Frontal cortex (tissue), 4 donors: ENCODE results near the gene MRPL4. TPM values are rescaled to one million over a fixed set of nuclear protein-coding genes. Genes with fewer than 3 reads are reported as not detected.
A peak's percentile ranks its signal among the peaks of the same experiment; 100 is the strongest.
"Not testable (repeated sequence)": the region's sequence is repeated elsewhere in the genome, so short reads cannot be mapped to it uniquely, and the experiment has no call there.

ENCODE experiments used
- DNase-seq, 2 donors: peaks; one replicate each; pipeline ENCODE4 v3.0.0; 2012; ENCODE audit warnings: low spot score in 2 of 2
- FAIRE-seq: peaks from 2 replicates; lab custom pipeline; 2012; peaks lifted over from hg19 to GRCh38; lab: Jason Lieb, UNC
- total RNA-seq: library from RNA; depleted of rRNA; stranded (reverse); fragments of >200 nt; gene quantifications from one replicate; pipeline ENCODE4 v1.2.3, GENCODE V29; 2014
- donor health status: control.
- donor health status: control.
- donor health status: control.

The MRPL4 gene
- total RNA-seq, 1 donor from 2014 or later, result 10.2 TPM

GRCh38 chr19:10228393-10228792, 23.6 kb upstream of the MRPL4 start:
- DNase-seq (no peak), FAIRE-seq (no peak)

GRCh38 chr19:10228920-10229319, 23.1 kb upstream of the MRPL4 start:
- no peak for FAIRE-seq

GRCh38 chr19:10230173-10230860, 21.7 kb upstream of the MRPL4 start:
- DNase-seq (peak; percentile 41 to 64), FAIRE-seq (no peak)

More at GRCh38 chr19:10228920-10229319, 23.1 kb upstream of the MRPL4 start:
- peak in 1 of 2 donors; percentile 52 for DNase-seq

- FAIRE-seq, result no peak
- DNase-seq, result peak; percentile 73 to 79
Observed at GRCh38 chr19:10230861-10231611, 21.0 kb upstream of the MRPL4 start, which contains the start of gene S1PR2. S1PR2 (minus strand) TSS chr19:10231331; CDS start chr19:10224905, 6,426 bp downstream.

- FAIRE-seq (no peak), DNase-seq (no peak)
Observed at GRCh38 chr19:10231612-10232228, 20.3 kb upstream of the MRPL4 start.

GRCh38 chr19:10233946-10234345, 18.1 kb upstream of the MRPL4 start:
- FAIRE-seq, result no peak

GRCh38 chr19:10235003-10235402, 17.0 kb upstream of the MRPL4 start:
- FAIRE-seq, result no peak
- no peak for DNase-seq

More at GRCh38 chr19:10233946-10234345, 18.1 kb upstream of the MRPL4 start:
- no peak for DNase-seq

- not testable (repeated sequence) for DNase-seq, FAIRE-seq
Observed at GRCh38 chr19:10235409-10235808, 16.6 kb upstream of the MRPL4 start.

- no peak for FAIRE-seq
- DNase-seq, result no peak
Observed at GRCh38 chr19:10237702-10238101, 14.3 kb upstream of the MRPL4 start.

- no peak for FAIRE-seq
- no peak for DNase-seq
Observed at GRCh38 chr19:10238172-10238783, 13.7 kb upstream of the MRPL4 start.

- FAIRE-seq, result not testable (repeated sequence)
Observed at GRCh38 chr19:10241826-10242449, 10.1 kb upstream of the MRPL4 start.

GRCh38 chr19:10243606-10244005, 8.4 kb upstream of the MRPL4 start:
- FAIRE-seq, result no peak

More at GRCh38 chr19:10241826-10242449, 10.1 kb upstream of the MRPL4 start:
- DNase-seq, result not testable (repeated sequence)

GRCh38 chr19:10245189-10245939, 6.7 kb upstream of the MRPL4 start:
- DNase-seq (no peak), FAIRE-seq (no peak)

More at GRCh38 chr19:10243606-10244005, 8.4 kb upstream of the MRPL4 start:
- no peak for DNase-seq

GRCh38 chr19:10246511-10246910, 5.5 kb upstream of the MRPL4 start:
- no peak for FAIRE-seq
- no peak for DNase-seq

- no peak for DNase-seq
- FAIRE-seq, result no peak
Observed at GRCh38 chr19:10252707-10253106, 693 bp downstream of the MRPL4 start.

GRCh38 chr19:10254244-10254643, 2.2 kb downstream of the MRPL4 start:
- DNase-seq, result no peak
- no peak for FAIRE-seq

- FAIRE-seq (no peak), DNase-seq (no peak)
Observed at GRCh38 chr19:10255358-10255757, 3.3 kb downstream of the MRPL4 start.

GRCh38 chr19:10256551-10256950, 4.5 kb downstream of the MRPL4 start:
- FAIRE-seq (no peak), DNase-seq (no peak)
